ENCODE results near the gene TMPRSS2.

The TMPRSS2 gene

DNA sequence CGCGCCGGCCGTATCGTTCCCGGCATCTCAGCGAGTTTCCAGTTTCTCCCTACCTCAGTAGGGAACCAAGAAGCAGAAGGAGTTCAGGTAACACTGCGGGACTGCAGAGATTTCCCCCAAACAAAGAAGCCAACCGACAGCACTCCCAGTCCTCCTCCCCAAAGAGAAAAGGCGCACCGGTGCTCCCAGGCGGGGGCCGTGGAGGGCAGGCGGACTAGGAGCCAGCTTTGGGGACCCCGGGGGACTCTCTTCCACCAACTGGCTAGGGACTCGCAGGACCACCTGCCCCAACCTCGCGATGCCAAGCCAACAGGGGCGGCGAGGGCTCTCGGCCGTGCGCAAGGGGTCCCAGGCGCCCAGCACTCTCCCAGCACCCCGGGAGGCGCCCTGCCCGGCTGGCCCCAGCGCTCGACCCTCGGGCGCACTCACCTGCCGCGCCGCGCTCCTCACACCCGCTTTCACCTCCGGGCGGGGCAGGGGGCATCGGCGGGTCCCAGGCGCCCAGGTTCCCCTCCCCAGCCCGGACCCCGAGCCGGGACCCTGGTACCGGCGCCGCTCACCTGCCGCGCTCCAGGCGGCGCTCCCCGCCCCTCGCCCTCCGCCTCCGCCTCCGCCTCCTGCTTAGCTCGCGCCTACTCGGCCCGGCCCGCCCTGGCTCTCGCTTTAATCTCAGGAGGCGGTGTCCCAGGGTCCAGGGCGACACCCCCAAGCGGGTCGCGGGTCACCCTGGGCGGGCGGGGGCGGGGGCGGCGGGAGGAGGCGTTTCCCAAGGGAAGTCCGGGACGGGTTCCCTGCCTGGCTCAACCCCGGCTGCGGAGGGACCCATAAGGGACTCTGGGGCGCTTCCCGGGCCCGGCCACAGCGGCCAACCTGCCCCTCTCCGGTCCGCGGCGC, at the start of gene TMPRSS2:
Gene TMPRSS2 (minus strand): TSS at position 638 of the 894 bp plus-strand sequence. CDS start 10,025 bp downstream, outside the sequence.
- no peak for DNase-seq

DNA sequence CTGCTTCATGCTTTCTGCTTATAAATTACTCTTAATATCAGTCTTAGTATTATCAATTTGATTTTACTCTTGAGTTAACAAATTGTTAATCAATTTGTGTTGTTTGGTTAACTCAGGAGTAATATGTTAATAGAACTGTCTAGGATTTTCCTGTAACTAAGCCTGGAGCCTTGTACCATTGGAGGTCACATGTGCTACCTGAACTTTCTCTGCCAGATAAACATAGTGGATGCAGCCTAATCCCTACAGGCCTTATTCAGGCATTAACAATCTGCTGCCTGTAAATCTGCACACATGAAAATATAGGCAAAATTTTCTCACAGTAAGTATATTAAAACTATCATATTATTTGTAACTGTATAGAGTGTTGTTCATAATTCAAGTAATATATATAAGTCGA, 47.1 kb upstream of the TMPRSS2 start:
- DNase-seq = no peak

DNA sequence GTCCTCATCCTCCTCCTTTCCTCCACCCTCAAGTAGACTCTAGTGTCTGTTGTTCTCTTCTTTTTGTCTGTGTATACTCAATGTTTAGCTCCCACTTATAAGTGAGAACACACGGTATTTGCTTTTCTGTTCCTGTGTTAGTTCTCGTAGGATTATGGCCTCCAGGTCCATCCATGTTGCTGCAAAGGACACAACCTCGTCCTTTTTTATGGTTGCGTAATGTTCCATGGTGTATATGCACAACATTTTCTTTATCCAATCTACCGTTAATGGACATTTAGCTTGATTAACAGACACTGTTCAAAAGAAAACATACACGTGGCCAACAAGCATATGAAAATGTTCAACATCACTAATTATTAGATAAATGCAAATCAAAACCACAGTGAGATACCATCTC, 44.3 kb upstream of the TMPRSS2 start:
- no peak for DNase-seq

DNA sequence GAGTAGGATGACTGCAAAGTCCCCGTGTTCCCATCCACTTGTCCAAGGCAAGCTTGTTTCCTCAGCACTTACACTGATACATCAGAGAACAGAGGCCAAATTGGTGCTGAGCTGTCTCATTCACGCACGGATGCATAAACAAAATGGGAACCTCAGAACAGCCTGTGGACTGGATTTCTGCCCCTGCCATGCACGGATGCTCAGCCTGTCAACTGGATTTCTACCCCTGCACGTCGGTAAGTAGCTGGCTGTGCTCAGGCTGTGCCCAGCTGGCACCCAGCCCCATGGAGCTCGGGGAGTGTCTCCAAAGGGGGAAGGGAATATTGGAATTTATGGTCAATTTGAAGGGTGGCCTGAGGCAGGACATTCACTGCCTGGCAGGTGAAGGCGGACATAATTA, 40.8 kb upstream of the TMPRSS2 start:
- DNase-seq = no peak

DNA sequence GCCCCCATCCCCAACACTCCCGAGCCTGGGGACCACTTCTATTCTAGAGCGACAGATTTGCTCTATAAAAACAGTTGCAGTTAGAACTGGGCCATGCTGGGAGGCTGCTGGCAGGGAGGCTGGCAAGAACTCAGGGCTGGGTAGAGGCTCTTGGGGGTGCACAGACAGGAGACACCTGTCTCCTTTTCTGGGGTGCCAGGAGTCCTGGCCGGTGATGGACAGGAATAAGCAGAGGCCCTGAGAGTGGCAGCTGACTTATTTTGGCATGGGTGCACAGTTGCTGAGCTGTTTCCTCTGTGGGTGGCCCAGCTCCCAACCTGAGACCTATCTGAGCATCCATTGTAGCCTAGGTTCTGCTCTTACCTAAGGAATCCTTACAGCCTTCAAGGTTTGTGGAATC, 39.2 kb upstream of the TMPRSS2 start:
- no peak for DNase-seq

DNA sequence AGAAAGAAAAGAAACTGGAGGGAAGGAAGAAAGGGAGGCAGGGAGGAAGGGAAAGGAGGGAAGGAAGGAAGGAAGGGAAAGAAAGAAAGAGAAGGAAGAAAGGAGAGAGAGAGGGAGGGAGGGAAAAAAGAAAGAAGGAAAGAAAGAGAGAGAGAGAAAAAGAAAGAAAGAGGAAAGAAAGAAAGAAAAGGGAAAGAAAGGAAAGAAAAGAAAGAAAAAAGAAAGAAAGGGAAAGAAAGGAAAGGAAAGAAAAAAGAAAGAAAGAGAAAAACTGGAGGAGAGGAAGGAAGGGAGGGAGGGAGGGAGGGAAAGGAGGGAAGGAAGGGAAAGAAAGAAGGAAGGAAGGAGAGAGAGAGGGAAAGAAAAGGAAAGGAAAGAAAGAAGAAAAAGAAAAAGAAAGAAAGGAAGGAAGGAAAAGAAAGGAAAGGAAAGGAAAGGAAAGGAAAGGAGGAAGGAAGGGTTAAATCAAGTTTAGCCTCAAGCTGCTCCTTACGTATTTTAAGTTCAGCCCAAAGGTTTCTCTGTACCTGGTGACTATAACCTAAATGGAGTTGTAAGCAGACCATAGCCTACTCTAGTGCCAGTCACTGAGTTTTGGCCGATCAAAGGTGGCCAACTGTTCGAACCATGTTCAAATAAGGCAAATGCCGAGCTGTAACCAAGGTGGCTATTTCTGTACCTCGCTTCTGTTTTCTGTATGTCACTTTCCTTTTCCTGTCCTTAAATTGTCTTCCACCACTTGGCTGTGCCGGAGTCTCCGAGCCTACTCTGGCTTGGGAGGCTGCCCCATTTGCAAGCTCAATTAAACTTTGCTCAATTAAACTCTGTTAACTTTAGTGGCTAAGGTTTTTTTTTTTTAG, 37.8 kb upstream of the TMPRSS2 start:
- no peak for DNase-seq

DNA sequence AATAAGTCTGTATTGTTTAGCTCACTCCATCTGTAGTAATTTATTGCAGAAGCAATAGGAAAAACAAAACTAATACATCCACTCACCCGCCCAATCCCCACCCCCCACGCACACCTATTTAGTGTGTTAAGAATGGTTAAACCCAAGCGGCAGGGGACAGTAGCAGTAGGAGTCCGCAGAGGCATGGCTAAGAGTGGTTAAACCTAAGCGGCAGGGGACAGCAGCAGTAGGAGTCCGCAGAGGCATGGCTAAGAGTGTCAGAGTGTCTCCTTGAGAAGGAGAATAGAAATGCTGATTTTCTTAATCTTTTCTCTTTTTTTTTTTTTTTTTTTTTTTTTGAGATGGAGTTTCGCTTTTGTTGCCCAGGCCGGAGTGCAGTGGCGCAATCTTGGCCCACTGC, 34.8 kb upstream of the TMPRSS2 start:
- no peak for DNase-seq

DNA sequence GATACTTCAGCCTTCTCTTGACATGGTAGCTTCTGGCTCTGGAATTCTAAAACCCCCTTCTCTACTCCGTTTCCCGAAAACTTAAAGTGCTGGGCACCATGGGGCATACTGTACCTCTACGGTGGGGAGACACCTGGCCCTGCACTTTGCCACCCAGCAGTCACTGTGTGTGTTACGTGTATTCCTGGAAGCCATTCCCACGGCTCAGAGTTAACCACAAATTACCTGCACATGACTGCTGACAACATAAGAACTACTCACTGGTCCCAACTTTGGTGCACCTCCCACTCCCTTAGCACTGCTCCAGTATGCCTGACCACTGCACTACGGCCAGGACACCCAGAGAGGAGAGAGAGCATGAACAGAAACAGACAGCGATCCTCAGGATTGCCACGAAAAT, 29.4 kb upstream of the TMPRSS2 start:
- DNase-seq = no peak

DNA sequence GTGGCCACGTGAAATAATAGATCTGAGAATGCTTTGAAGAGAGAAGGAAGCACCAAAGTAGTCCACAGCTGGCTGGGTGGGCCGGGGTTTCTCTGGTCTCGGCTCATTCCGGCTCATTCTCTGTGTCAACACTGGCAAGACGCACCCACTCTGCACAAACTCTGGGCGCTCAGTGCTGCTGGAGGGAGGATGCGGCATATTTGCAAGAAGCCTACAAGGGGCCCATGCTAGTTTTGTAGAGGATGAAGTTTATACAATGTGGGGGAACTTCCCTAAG, 28.8 kb upstream of the TMPRSS2 start:
- no peak for DNase-seq

DNA sequence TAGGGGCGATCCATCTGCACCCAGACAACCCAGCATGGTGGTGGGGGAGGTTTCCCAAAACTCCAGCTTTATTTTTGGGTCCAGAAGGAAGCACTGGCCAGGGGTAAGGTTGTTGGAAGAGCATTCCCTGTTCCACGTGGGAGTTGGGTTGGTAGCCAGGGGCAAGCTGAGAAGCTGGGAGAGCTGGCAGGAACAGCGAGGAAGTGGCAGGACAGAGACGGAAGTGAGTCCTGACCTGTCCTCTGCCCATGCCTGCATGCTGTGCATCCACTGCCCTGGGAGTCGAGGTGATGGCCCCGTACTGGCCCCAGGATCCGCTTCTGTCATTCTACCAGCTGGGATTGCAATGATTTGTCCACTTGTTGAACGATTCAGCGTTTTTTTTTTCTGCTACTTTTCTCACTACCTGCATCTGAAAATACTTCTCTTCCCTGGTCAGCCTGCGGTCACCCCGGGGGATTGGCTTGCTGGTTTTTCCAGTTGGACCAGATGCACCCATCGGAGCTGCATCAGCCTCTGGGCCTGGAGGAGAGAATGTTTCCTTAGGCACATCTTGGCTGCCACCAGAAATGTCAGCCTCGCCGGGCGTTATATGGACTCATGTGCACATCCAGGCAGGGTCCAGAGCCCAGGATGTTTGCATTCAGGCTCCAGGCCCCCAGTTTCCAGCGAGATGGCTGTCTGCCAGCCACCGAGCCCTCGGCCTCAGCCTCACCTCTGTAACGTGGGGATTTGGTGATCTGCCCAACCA, 28.3 kb upstream of the TMPRSS2 start:
- DNase-seq = no peak

DNA sequence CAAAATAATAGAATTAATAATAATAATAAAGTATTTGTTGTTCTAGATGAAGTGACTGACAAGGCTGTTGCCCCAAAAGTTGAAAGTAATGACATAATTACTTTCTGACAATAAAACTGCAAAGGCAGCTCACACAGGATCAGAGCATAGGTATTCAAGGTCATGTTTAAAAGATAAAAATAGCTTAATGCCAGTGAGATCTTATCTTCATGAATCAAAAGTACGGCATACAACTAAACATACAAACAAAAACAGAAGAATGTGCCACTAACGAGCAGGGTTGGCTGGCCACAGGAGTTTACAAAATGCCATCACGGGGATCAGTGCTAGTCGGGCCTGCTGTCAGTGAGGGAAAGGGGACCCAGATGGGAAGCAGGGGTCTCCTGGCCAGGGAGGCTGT, 22.4 kb upstream of the TMPRSS2 start:
- no peak for DNase-seq

DNA sequence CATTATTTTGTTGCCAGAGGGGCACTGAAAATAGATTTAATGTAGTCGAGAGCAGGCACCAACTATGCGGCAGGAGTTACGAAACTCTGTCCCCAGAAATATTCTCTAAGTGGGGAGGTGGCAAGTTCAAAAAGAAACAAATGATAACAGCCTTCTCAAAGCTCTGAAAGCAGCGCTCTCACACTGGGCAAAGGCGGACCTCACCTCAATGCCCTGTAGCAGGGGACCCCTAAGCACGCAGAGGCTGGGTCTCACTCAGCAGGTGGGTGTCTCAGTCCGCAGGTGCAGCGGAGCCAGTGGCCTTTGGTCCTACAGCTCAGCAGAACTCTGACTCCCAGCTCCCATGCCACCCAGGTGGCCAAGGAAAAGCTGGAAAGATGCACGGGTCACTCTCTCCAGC, 21.8 kb upstream of the TMPRSS2 start:
- no peak for DNase-seq

DNA sequence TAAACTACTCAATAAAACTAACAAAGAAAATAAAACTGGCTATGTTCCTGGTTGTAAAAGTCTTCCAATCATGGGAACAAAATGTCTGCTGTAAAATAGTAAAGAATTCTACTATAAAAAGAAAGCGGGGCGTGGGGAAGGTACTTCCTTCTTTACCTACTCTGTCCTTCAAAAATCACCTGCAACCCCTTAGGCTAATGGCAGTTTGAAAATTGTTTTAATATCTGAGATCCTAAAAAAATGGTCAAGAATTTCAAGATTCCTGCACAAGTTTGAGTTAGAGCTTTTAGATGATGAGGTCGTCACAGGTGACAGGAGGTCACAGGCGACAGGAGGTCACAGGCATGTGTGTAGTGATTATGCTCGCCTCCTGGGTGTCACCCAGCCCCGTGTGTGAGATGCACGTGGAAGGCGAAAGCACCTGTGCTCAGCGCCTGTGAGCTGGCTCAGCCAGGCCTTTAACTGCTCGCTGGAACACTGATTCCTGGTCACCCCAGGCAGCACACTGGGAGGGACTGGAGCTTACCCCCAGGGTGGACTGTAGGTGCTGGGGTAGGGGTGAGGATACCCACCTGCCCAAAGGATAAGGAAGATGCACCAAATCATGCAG, 18.6 kb upstream of the TMPRSS2 start:
- DNase-seq = no peak

DNA sequence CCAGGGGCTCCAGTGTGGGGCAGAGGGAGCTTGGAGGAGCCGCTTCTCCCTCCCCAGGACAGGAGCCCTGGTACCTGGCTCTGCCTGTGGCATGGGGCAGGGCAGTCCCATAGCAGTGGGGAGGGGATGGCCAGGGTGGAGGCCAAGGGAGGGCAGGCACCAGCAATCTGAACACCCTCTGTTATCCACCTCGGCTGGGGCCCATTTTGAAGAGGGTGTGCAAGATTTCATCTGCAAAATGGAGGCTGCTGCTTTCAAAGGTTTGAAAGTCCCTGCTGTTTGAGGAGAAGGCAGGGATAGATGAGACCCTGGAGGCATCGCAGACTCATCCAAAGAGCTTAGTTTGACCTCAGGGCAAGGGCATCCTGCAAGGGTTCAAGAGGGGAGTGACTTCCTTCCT, 15.2 kb upstream of the TMPRSS2 start:
- no peak for DNase-seq

DNA sequence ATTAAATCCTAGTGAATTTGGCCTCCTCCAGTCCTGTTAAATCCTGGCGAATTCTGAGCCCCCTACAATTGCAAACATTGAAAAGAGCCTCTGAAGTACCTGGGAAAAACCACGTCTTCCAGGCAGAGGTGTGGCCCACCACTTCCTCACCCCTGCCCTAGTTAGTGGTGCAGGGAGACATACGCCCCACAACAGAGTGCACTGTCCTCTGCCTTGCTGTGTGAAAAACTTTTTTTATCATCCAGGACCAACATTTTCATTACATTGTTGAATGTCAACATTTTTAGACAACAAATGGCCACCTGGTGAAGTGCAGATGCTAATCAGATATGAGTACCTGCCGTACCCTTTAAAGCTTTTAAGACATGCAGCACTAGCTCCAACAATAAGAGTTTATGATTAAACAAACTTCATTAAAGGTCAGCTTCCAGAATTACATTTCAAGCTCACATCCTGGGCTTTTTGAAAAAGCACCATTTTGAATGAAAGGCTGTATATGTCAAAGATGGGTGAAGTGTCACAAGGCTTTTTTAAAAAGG, 13.6 kb upstream of the TMPRSS2 start:
- no peak for DNase-seq

DNA sequence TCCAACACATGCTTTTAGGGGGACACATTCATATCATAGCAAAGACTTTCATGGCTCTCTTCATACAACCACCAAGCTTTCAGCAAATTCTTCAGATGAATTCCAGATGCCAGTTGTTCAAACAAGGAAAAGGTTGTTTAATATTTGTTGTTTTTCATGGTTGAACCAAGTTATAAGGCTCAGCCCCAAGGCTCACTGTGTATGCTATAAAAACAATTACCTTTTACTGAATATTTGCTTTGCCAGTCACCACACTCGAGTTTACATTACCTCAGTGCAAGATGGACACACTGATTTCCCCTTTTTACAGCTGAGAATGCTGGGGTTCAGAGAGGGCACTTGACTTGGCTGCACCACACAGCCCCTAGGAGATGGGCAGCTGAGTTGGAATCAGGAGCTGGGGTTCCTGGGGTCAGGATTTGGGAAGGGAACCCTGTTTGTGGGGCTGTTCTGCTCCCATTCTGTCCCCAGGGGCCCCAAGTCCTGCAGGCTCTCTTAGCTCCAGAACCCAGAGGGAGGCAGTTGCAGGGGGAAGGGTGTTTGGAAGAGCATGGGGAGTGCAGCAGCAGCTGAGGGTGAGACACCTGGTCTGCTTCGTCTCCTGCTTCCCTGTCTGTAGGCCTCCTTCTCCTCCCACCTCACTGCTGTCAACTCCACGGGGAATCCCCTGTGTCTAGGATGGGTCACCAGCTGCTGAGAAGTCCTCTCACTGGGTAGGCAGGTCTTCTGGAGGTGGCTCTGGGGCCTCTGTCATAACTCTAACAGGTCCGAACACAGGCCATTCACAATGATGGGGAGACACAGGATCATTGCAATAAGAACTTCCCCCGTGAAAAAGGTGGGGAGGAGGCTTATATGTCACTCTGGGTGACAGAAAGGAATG, 12.8 kb upstream of the TMPRSS2 start:
- no peak for DNase-seq

DNA sequence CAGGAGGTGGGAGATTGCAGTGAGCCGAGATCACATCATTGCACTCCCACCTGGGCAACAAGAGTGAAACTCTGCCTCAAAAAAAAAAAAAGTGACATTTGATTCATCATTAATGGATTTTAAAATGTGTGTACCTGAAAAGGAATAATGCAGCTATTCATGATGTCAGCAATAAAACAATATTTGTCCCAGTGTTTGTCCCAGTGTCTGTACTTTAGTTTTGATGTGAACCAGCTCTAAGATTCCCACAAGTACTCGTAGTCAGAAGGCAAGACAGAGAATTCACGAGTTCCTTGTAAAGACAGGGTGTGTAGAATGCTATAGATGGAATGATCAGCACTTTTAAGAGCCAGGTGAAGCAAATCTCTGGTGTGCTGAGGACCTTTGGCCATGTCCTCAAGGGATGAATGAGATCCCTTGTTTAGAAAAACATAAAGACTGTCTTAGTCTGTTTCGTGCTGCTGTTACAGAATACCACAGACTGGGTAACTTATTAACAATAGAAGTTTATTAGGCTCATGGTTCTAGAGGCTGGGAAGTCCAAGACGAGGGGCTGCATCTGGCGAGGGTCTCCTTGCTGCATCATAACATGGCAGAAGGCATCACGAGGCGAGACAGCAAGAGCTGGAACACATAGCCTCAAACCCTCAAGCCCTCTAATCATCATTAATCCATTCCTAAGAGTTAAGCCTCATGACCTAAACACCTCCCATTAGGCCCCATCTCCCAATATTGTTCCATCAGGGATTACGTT, 12.0 kb upstream of the TMPRSS2 start:
- no peak for DNase-seq

DNA sequence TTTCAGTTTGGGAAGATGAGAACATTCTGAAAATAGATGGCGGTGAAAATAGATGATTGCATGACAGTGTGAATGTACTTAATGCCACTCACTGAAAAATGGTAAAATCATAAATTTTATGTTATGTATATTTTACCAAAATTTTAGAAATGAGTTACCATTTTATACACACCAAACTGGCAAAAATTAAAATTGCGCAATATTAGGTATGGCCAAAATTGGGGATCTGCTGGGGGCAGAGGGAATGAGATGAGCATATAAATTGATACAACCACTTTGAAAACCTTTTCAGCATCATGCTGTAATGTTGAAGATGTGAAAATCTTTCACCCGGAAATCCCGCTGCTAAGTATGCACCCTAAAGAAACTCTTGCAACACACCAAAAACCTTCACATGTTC, 10.8 kb upstream of the TMPRSS2 start:
- no peak for DNase-seq

DNA sequence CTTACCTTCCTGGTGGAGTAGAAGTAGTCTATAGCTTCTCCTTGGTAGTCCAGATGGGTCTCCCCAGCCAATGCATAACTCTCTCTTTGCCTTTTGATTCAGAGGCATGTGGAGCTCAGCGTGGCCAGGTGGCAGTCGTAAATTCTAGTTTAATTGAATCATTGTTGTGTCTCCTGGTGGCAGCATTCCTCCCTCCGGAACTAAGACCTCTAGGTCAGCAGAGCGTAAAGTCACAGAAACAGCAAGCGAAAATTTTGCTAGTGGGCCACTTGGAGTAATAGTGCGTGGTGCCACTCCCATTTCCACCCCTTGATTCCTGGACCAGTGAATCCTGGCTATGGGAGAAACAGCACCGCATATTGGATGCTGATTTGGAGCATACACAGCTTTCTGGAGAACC, 3.9 kb upstream of the TMPRSS2 start:
- DNase-seq = no peak

DNA sequence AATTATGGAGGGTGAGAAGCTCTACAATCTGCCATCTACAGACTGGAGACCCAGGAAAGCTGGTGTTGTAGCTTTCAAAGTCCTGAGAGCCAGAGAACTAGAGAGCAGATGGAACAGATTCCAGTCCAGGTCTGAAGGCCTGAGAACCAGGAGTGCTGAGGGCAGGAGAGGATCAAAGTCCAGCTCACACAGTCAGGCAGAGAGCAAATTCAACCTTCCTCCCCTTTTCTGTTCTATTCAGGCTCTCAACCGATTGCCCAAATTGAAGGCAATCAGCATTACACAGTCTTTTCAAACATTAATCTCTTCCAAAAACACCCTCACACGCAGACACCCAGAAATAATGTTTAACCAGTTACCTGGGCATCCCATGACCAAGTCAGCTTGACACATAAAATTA, 2.5 kb upstream of the TMPRSS2 start:
- no peak for DNase-seq

DNA sequence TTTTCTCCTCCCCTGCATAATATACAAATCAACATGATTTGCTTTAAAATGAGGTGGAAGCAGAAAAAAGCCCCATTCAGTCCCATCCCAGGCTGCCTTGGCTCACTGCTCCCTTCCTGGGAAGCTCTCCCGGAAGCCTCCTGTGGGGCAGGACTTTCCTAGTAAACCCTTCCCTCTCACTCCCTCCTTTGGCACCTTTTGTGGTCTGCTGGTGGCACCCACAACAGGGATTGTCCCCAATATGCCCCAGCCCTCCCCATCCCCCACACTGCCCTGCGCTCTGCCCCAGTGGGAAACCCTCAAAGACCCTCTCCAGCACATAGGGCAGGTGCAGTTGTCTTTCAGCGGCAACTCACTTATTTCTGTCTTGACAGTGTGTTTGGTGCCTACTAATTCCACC, 1.8 kb upstream of the TMPRSS2 start:
- DNase-seq = no peak

Data from stimulated activated naive CD4-positive, alpha-beta T cell treated with Interleukin-2 at 50 U/mL for 16 hours (primary cell).